GM12875 (cell line): Measurements from ENCODE around the gene CPVL.
"Not testable (repeated sequence)": the region's sequence is repeated elsewhere in the genome, so short reads cannot be mapped to it uniquely, and the experiment has no call there.

Source experiments
- H3K4me3 ChIP-seq: one replicate; pipeline ENCODE4 v1.5.1; 2011; ENCODE audit warnings: low read depth, low read length, control low read depth
- CTCF ChIP-seq: IDR thresholded peaks from 2 replicates; pipeline ENCODE4 v1.5.1; 2011; ENCODE audit warnings: low read depth, mild to moderate bottlenecking, control low read depth, inconsistent platforms, low read length, moderate library complexity, borderline replicate concordance; ENCODE audit not compliant: insufficient read depth

The CPVL gene

GRCh38 chr7:29105191-29105590, 41.1 kb downstream of the CPVL start:
- H3K4me3 ChIP-seq, result no peak overlapping the region
- TF ChIP-seq CTCF, result no peak

GRCh38 chr7:29102558-29103151, 43.7 kb downstream of the CPVL start:
- no peak overlapping the region for H3K4me3 ChIP-seq
- peak; percentile 49 for TF ChIP-seq CTCF

GRCh38 chr7:29100924-29101323, 45.4 kb downstream of the CPVL start:
- TF ChIP-seq CTCF, result no peak
- no peak overlapping the region for H3K4me3 ChIP-seq

- H3K4me3 ChIP-seq, result no peak overlapping the region
- TF ChIP-seq CTCF, result no peak
Measured at GRCh38 chr7:29099896-29100847, 46.2 kb downstream of the CPVL start.

- H3K4me3 ChIP-seq, result no peak overlapping the region
- no peak for TF ChIP-seq CTCF
Measured at GRCh38 chr7:29096446-29096730, 49.9 kb downstream of the CPVL start.

- no peak for TF ChIP-seq CTCF
- no peak overlapping the region for H3K4me3 ChIP-seq
Measured at GRCh38 chr7:29095631-29096445, 50.5 kb downstream of the CPVL start.

- H3K4me3 ChIP-seq, result not testable (repeated sequence)
Measured at GRCh38 chr7:29093091-29093490, 53.2 kb downstream of the CPVL start.
